ENCODE results near the gene SLC8B1. TPM values are rescaled to one million over a fixed set of nuclear protein-coding genes. Genes with fewer than 3 reads are reported as not detected.

SLC8B1 gene
- total RNA-seq, 1 donor from 2014 or later, result 26.6 TPM

GRCh38 chr12:113296557-113297213 is 38.2 kb downstream of the SLC8B1 start:
- H3K4me3 ChIP-seq (ENCODE audit: low read depth, low read length), result no peak overlapping the region
- no peak for DNase-seq (ENCODE audit: low read depth)
- no peak for TF ChIP-seq CTCF (conservative IDR thresholded peaks at IDR 0.05; ENCODE audit: low read depth, low read length)

GRCh38 chr12:113295886-113296556 is 38.9 kb downstream of the SLC8B1 start:
- no peak overlapping the region for H3K4me3 ChIP-seq (ENCODE audit: low read depth, low read length)
- DNase-seq (ENCODE audit: low read depth), result no peak
- no peak for TF ChIP-seq CTCF (conservative IDR thresholded peaks at IDR 0.05; ENCODE audit: low read depth, low read length)

GRCh38 chr12:113293100-113293499 is 41.8 kb downstream of the SLC8B1 start:
- DNase-seq (ENCODE audit: low read depth), result no peak
- H3K4me3 ChIP-seq (ENCODE audit: low read depth, low read length), result no peak overlapping the region
- TF ChIP-seq CTCF (conservative IDR thresholded peaks at IDR 0.05; ENCODE audit: low read depth, low read length), result no peak

GRCh38 chr12:113292547-113292946 is 42.4 kb downstream of the SLC8B1 start:
- no peak overlapping the region for H3K4me3 ChIP-seq (ENCODE audit: low read depth, low read length)
- no peak for TF ChIP-seq CTCF (conservative IDR thresholded peaks at IDR 0.05; ENCODE audit: low read depth, low read length)
- DNase-seq (ENCODE audit: low read depth), result no peak

GRCh38 chr12:113292091-113292490 is 42.8 kb downstream of the SLC8B1 start:
- no peak for DNase-seq (ENCODE audit: low read depth)
- H3K4me3 ChIP-seq (ENCODE audit: low read depth, low read length), result no peak overlapping the region
- TF ChIP-seq CTCF (conservative IDR thresholded peaks at IDR 0.05; ENCODE audit: low read depth, low read length), result no peak

GRCh38 chr12:113291586-113291985 is 43.3 kb downstream of the SLC8B1 start:
- no peak for DNase-seq (ENCODE audit: low read depth)
- H3K4me3 ChIP-seq (ENCODE audit: low read depth, low read length), result no peak overlapping the region
- no peak for TF ChIP-seq CTCF (conservative IDR thresholded peaks at IDR 0.05; ENCODE audit: low read depth, low read length)

- no peak for DNase-seq (ENCODE audit: low read depth)
- H3K4me3 ChIP-seq (ENCODE audit: low read depth, low read length), result no peak overlapping the region
- no peak for TF ChIP-seq CTCF (conservative IDR thresholded peaks at IDR 0.05; ENCODE audit: low read depth, low read length)
Measured at GRCh38 chr12:113290506-113290905, 44.4 kb downstream of the SLC8B1 start.

Data from epithelial cell of proximal tubule (primary cell).